HepG2 (cell line): ENCODE results near the gene BBS9. TPM values are rescaled to one million over a fixed set of nuclear protein-coding genes. Genes with fewer than 3 reads are reported as not detected.
A peak's percentile ranks its signal among the peaks of the same experiment; 100 is the strongest.

Experiments
- ATAC-seq: fragments of 200-7000 bp; cut with Tn5 transposase; 3 replicates; pipeline ENCODE4 v1.9.1; 2020; ENCODE audit warnings: mild to moderate bottlenecking, moderate library complexity
- BruUV-seq: library from RNA; stranded (reverse); fragments of 400-500 nt; replicated peaks from 2 replicates; lab custom pipeline; 2021; lab: Mats Ljungman, UMichigan
- CTCF ChIA-PET: fragments of 300-600 bp; formaldehyde crosslinking; extraction: SDS; loops from one replicate; lab custom pipeline; 2021; ENCODE audit warnings: low total read pairs, inconsistent platforms, low intra/inter-chr PET ratio; lab: Yijun Ruan, JAX
- POLR2A ChIA-PET: fragments of 350-600 bp; sonication (Branson Sonifier 250); formaldehyde crosslinking; loops from one replicate; lab custom pipeline; 2020; ENCODE audit warnings: antibody characterized with exemption, inconsistent platforms; lab: Yijun Ruan, JAX
- DNase-seq: peaks from one replicate; pipeline ENCODE4 v3.0.0-alpha.2; 2015; ENCODE audit warnings: low spot score
- FAIRE-seq: peaks from 3 replicates; lab custom pipeline; 2011; peaks lifted over from hg19 to GRCh38; lab: Jason Lieb, UNC
- H2AFZ ChIP-seq: one replicate; pipeline ENCODE4 v1.6.1; 2011; ENCODE audit warnings: low read length, inconsistent platforms
- H3K27ac ChIP-seq: fragments of 300-600 bp; 3 replicates; pipeline ENCODE4 v1.8.0; 2011; ENCODE audit warnings: mixed run types, mild to moderate bottlenecking, mixed read lengths, low read length, inconsistent platforms; ENCODE audit not compliant: insufficient read depth; ENCODE audit errors: extremely low read length
- H3K27me3 ChIP-seq, 2 experiments: fragments of 200-600 bp in 1 of 2; 2 replicates in 1 of 2; 3 replicates in 1 of 2; pipeline versions ENCODE4 v1.6.0 to v1.8.0; 2011; ENCODE audit warnings: low read length in 2 of 2, mild to moderate bottlenecking in 2 of 2, moderate library complexity in 2 of 2, inconsistent platforms in 1 of 2; ENCODE audit not compliant: insufficient read depth in 2 of 2, control insufficient read depth in 1 of 2
- H3K36me3 ChIP-seq, 2 experiments: fragments of 200-600 bp in 1 of 2; replicated peaks in 1 of 2; 2 replicates in 1 of 2; 3 replicates in 1 of 2; pipeline versions ENCODE4 v1.5.1 to v1.8.0; 2011; ENCODE audit warnings: low read length in 2 of 2, inconsistent platforms in 1 of 2; ENCODE audit not compliant: insufficient read depth in 2 of 2, control insufficient read depth in 1 of 2
- H3K4me1 ChIP-seq: 2 replicates; pipeline ENCODE4 v1.5.1; 2012; ENCODE audit warnings: low read length, inconsistent platforms; ENCODE audit not compliant: insufficient read depth
- H3K4me2 ChIP-seq: 2 replicates; pipeline ENCODE4 v1.6.0; 2011; ENCODE audit warnings: low read depth, low read length, inconsistent platforms
- H3K4me3 ChIP-seq, 3 experiments: fragments of 200-600 bp in 1 of 3; sonication (generic), shearing (Covaris generic) in 1 of 3; replicated peaks in 1 of 3; 2 replicates each; pipeline ENCODE4 v1.5.1; 2011 to 2016; ENCODE audit warnings: low read length in 3 of 3, inconsistent platforms in 2 of 3, low read depth in 2 of 3, mild to moderate bottlenecking in 2 of 3, control low read depth in 1 of 3, mixed read lengths in 1 of 3; ENCODE audit not compliant: insufficient read depth in 1 of 3
- H3K79me2 ChIP-seq: one replicate; pipeline ENCODE4 v1.6.1; 2011; ENCODE audit warnings: low read length, inconsistent platforms; ENCODE audit not compliant: insufficient read depth
- H3K9ac ChIP-seq: 2 replicates; pipeline ENCODE4 v1.6.0; 2011; ENCODE audit warnings: mild to moderate bottlenecking, low read depth, low read length, inconsistent platforms; ENCODE audit not compliant: insufficient read depth
- H3K9me3 ChIP-seq: 2 replicates; pipeline ENCODE4 v1.5.1; 2012; ENCODE audit warnings: mild to moderate bottlenecking, low read length
- H4K20me1 ChIP-seq: 2 replicates; pipeline ENCODE4 v1.6.0; 2011; ENCODE audit warnings: inconsistent platforms, mild to moderate bottlenecking, low read length, moderate library complexity; ENCODE audit not compliant: insufficient read depth
- ATM ChIP-seq: fragments of 450-650 bp; IDR thresholded peaks from 2 replicates; pipeline ENCODE4 v1.7.1; 2017; ENCODE audit warnings: mild to moderate bottlenecking, borderline replicate concordance
- JUND ChIP-seq: sonication (generic); formaldehyde crosslinking; IDR thresholded peaks from 2 replicates; pipeline ENCODE4 v1.8.0; 2022; ENCODE audit warnings: mild to moderate bottlenecking, missing genetic modification reagents
- KDM5A ChIP-seq: fragments of 200-600 bp; sonication (generic); IDR thresholded peaks from 2 replicates; pipeline ENCODE4 v1.7.0; 2018; ENCODE audit warnings: antibody characterized with exemption, mild to moderate bottlenecking, low read length, borderline replicate concordance
- LBX2 ChIP-seq: sonication (generic); formaldehyde crosslinking; IDR thresholded peaks from 2 replicates; pipeline ENCODE4 v1.5.0; 2020; ENCODE audit warnings: missing genetic modification reagents, mild to moderate bottlenecking, borderline replicate concordance
- MAFK ChIP-seq, 2 experiments: IDR thresholded peaks in 1 of 2; conservative IDR thresholded peaks in 1 of 2; 2 replicates each; pipeline ENCODE4 v1.6.1; 2011; ENCODE audit warnings: improper control_type of control experiment in 2 of 2, low read length in 2 of 2
- PRPF4 ChIP-seq: fragments of 200-400 bp; formaldehyde crosslinking; IDR thresholded peaks from 2 replicates; pipeline ENCODE4 v1.6.1; 2016; ENCODE audit warnings: low read length, low read depth; ENCODE audit not compliant: poor library complexity, severe bottlenecking
- RFX1 ChIP-seq: fragments of 450-650 bp; IDR thresholded peaks from 2 replicates; pipeline ENCODE4 v1.6.1; 2017
- SP2 ChIP-seq: sonication (generic); formaldehyde crosslinking; IDR thresholded peaks from 2 replicates; pipeline ENCODE4 v1.5.1; 2020; ENCODE audit warnings: mild to moderate bottlenecking, missing genetic modification reagents
- TEAD2 ChIP-seq: sonication (generic); formaldehyde crosslinking; IDR thresholded peaks from 2 replicates; pipeline ENCODE4 v1.9.0; 2021; ENCODE audit warnings: missing genetic modification reagents
- ZBTB20 ChIP-seq: sonication (generic); formaldehyde crosslinking; IDR thresholded peaks from 2 replicates; pipeline ENCODE4 v1.8.1; 2023; ENCODE audit warnings: missing genetic modification reagents, low read depth, mild to moderate bottlenecking, borderline replicate concordance
- ZBTB42 ChIP-seq: sonication (generic); formaldehyde crosslinking; IDR thresholded peaks from 2 replicates; pipeline ENCODE4 v1.5.0; 2020; ENCODE audit warnings: mild to moderate bottlenecking, missing genetic modification reagents
- ZNF792 ChIP-seq: IDR thresholded peaks from 2 replicates; pipeline ENCODE4 v1.6.1; 2016
- ZSCAN22 ChIP-seq: sonication (generic); formaldehyde crosslinking; IDR thresholded peaks from 2 replicates; pipeline ENCODE4 v1.4.0; 2020; ENCODE audit warnings: mild to moderate bottlenecking, missing genetic modification reagents
- WGBS: methylation state at CpG from one replicate; pipeline ENCODE4 v1.1.6; 2017; ENCODE audit warnings: low lambda C conversion rate; 5-methylcytosine and 5-hydroxymethylcytosine counted together
- in situ Hi-C: cut with HindIII; loops from 2 replicates; pipeline ENCODE4 v1.10.0; 2017; ENCODE audit warnings: low pct_unique_long_range_greater_than_20kb; ENCODE audit not compliant: extremely low pct_ligation_motif_present
- intact Hi-C: fragments of 100-400 bp; cut with micrococcal nuclease; formaldehyde crosslinking; loops from one replicate; pipeline ENCODE4 v1.10.0; 2022; ENCODE audit not compliant: unreplicated experiment
- polyA plus RNA-seq, 8 experiments: library from polyadenylated mRNA; depleted of rRNA in 3 of 8; stranded (reverse) in 7 of 8; unstranded in 1 of 8; fragments of >200 nt; fragmentation: Illumina TruSeq in 4 of 8; extraction: Trizol in 4 of 8; gene quantifications; 2 replicates each; pipeline versions ENCODE4 v1.2.1 to v1.2.3, GENCODE V29; 2011 to 2016; ENCODE audit warnings: low read depth in 4 of 8, missing spikeins in 1 of 8, mixed read lengths in 1 of 8; ENCODE audit not compliant: insufficient read depth in 1 of 8
- total RNA-seq, 5 experiments: library from RNA; depleted of rRNA; stranded (reverse); fragments of >200 nt; fragmentation: Illumina TruSeq; extraction: Trizol; gene quantifications; 2 replicates each; pipeline ENCODE4 v1.2.3, GENCODE V29; 2016; ENCODE audit warnings: low read depth in 1 of 5
- TF ChIP-seq, protein P1 (sequence below): sonication (generic); formaldehyde crosslinking; IDR thresholded peaks from 2 replicates; pipeline ENCODE4 v1.4.0; 2020; ENCODE audit warnings: missing genetic modification reagents
- TF ChIP-seq, protein P2 (sequence below): sonication (generic); formaldehyde crosslinking; IDR thresholded peaks from 2 replicates; pipeline ENCODE4 v1.4.0; 2020; ENCODE audit warnings: mild to moderate bottlenecking, missing genetic modification reagents
- TF ChIP-seq, protein P3 (sequence below): sonication (generic); formaldehyde crosslinking; IDR thresholded peaks from 2 replicates; pipeline ENCODE4 v1.4.0; 2020; ENCODE audit warnings: missing genetic modification reagents, borderline replicate concordance

BBS9 gene
- total and polyA plus RNA-seq, 2 of the 13 experiments (the other 11 are each of a cell fraction or from before 2014, with no cell fraction given), result 5.1 to 7.8 TPM

DNA sequence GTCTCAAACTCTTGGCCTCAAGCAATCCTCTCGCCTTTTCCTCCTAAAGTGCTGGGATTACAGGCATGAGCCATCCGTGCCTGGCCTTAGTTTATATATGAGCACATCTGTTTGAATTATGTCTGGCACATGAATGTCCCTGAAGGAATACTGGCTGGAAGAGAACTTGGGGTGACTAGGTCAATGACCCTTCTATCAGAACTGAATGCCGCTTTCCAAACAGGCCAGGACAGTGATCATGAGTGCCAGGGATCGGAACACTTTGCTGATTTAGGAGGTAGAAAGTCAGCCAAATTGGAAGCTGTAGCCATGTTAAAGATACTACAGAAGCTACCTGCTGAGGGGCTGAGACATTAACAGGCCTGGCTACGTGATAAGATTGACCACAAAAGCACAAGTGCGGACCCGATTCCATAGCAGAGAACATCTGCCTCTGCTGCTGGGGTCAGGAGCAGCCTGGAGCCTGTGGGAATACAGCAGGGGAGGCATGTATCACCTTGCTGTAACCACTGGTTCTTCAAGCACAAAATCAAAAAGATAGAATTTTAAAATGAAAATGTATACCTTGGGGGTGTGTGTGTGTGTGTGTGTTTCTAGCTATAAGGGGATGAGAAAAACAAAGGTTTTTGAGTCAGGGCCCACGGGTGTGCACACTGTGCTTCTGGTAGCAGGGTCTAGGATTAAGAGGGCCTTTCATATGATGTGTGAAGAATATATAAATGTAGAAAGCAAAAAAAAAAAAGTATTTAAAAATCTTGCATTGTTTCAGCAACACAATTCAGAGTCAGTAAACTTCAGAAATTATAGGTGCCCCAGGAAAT lies 293.7 kb downstream of the BBS9 start:
- BruUV-seq, result no TSS peak
- Histone ChIP-seq H3K4me1 (no peaks in the 10 kb centered on the region), H3K4me3 (no peak overlapping the region), H3K36me3 (no peaks in the 10 kb centered on the region), H3K4me2 (no peak overlapping the region), H3K79me2 (no peaks in the 10 kb centered on the region), H3K27ac (no peak overlapping the region), H3K27me3 (no peaks in the 10 kb centered on the region), H2AFZ (no peak overlapping the region), H3K9ac (0 out of 2 replicates have a peak overlapping the region, but pooled peaks have one; percentile 11), H3K9me3 (no peaks in the 10 kb centered on the region), H4K20me1 (no peaks in the 10 kb centered on the region)
- in situ Hi-C loops, result no loop called here
- no peak for ATAC-seq
- TF ChIP-seq PRPF4 (no peak), ATM (no peak), ZSCAN22 (CRISPR knock-in tag) (no peak), LBX2 (CRISPR knock-in tag) (no peak), ZBTB20 (CRISPR knock-in tag) (no peak), JUND (CRISPR knock-in tag) (no peak), TEAD2 (no peak), ZBTB42 (no peak), SP2 (CRISPR knock-in tag) (no peak), ZNF792 (no peak), KDM5A (no peak), MAFK (conservative IDR thresholded peaks at IDR 0.05 in 1 of 2, IDR thresholded peaks at IDR 0.05 in 1 of 2; ENCODE audit: low read length in 2 of 2) (no peak), RFX1 (no peak)
- TF ChIP-seq, protein P1, sequence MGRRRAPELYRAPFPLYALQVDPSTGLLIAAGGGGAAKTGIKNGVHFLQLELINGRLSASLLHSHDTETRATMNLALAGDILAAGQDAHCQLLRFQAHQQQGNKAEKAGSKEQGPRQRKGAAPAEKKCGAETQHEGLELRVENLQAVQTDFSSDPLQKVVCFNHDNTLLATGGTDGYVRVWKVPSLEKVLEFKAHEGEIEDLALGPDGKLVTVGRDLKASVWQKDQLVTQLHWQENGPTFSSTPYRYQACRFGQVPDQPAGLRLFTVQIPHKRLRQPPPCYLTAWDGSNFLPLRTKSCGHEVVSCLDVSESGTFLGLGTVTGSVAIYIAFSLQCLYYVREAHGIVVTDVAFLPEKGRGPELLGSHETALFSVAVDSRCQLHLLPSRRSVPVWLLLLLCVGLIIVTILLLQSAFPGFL (CRISPR knock-in tag), result no peak
- TF ChIP-seq, protein P2, sequence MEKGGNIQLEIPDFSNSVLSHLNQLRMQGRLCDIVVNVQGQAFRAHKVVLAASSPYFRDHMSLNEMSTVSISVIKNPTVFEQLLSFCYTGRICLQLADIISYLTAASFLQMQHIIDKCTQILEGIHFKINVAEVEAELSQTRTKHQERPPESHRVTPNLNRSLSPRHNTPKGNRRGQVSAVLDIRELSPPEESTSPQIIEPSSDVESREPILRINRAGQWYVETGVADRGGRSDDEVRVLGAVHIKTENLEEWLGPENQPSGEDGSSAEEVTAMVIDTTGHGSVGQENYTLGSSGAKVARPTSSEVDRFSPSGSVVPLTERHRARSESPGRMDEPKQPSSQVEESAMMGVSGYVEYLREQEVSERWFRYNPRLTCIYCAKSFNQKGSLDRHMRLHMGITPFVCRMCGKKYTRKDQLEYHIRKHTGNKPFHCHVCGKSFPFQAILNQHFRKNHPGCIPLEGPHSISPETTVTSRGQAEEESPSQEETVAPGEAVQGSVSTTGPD, result no peak
- TF ChIP-seq, protein P3, sequence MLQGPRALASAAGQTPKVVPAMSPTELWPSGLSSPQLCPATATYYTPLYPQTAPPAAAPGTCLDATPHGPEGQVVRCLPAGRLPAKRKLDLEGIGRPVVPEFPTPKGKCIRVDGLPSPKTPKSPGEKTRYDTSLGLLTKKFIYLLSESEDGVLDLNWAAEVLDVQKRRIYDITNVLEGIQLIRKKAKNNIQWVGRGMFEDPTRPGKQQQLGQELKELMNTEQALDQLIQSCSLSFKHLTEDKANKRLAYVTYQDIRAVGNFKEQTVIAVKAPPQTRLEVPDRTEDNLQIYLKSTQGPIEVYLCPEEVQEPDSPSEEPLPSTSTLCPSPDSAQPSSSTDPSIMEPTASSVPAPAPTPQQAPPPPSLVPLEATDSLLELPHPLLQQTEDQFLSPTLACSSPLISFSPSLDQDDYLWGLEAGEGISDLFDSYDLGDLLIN (CRISPR knock-in tag), result no peak
- DNase-seq, result no peak
- FAIRE-seq, result no peak
- intact Hi-C loops, result no loop called here
- 59% methylated on average over 8 of the region's 8 CpGs for WGBS
- ChIA-PET CTCF (interaction anchor here (1.3 kb wide), 1 partner anchor 321 kb away, joined by 3 read pairs; no protein-coding TSS in a partner anchor), POLR2A (no interaction called here)
